DND-41 (cell line): ENCODE measurements around the gene ETS2.

Experiments
- ATAC-seq: fragments of 200-7000 bp; cut with Tn5 transposase; 3 replicates; pipeline ENCODE4 v1.9.1; 2021; ENCODE audit warnings: low read depth; ENCODE audit not compliant: insufficient read depth
- DNase-seq: peaks from one replicate; pipeline ENCODE4 v3.0.0-alpha.2; 2020
- H2AFZ ChIP-seq: 2 replicates; pipeline ENCODE4 v1.6.0; 2012; ENCODE audit warnings: low read depth, low read length
- H3K27ac ChIP-seq: 2 replicates; pipeline ENCODE4 v1.5.1; 2012; ENCODE audit warnings: low read length, inconsistent platforms
- H3K27me3 ChIP-seq: fragments of 200-600 bp; sonication (generic); 2 replicates; pipeline ENCODE4 v1.6.0; 2012; ENCODE audit warnings: low read length, mild to moderate bottlenecking, inconsistent platforms; ENCODE audit not compliant: insufficient read depth, poor library complexity
- H3K36me3 ChIP-seq: 2 replicates; pipeline ENCODE4 v1.5.1; 2012; ENCODE audit warnings: low read length, inconsistent platforms; ENCODE audit not compliant: insufficient read depth
- H3K4me1 ChIP-seq: 2 replicates; pipeline ENCODE4 v1.5.1; 2012; ENCODE audit warnings: mild to moderate bottlenecking, low read length; ENCODE audit not compliant: insufficient read depth
- H3K4me2 ChIP-seq: 2 replicates; pipeline ENCODE4 v1.6.0; 2012; ENCODE audit warnings: mild to moderate bottlenecking, moderate library complexity, low read length, inconsistent platforms; ENCODE audit not compliant: insufficient read depth
- H3K4me3 ChIP-seq, 2 experiments: fragments of 200-600 bp in 1 of 2; shearing (Covaris generic) in 1 of 2; 2 replicates each; pipeline ENCODE4 v1.5.1; 2012 to 2016; ENCODE audit warnings: inconsistent platforms in 2 of 2, low read length in 2 of 2, mild to moderate bottlenecking in 2 of 2, low read depth in 1 of 2, moderate library complexity in 1 of 2
- H3K79me2 ChIP-seq: 2 replicates; pipeline ENCODE4 v1.6.0; 2012; ENCODE audit warnings: low read length, inconsistent platforms; ENCODE audit not compliant: insufficient read depth
- H3K9ac ChIP-seq: 2 replicates; pipeline ENCODE4 v1.6.0; 2012; ENCODE audit warnings: low read depth, mild to moderate bottlenecking, inconsistent platforms, low read length, moderate library complexity
- H3K9me3 ChIP-seq: 2 replicates; pipeline ENCODE4 v1.5.1; 2012; ENCODE audit warnings: low read length, moderate library complexity, mild to moderate bottlenecking, inconsistent platforms; ENCODE audit not compliant: insufficient read depth, severe bottlenecking
- H4K20me1 ChIP-seq: 2 replicates; pipeline ENCODE4 v1.6.0; 2012; ENCODE audit warnings: low read length; ENCODE audit not compliant: insufficient read depth
- CTCF ChIP-seq: IDR thresholded peaks from 2 replicates; pipeline ENCODE4 v1.5.1; 2012; ENCODE audit warnings: borderline replicate concordance, low read length, moderate library complexity, mild to moderate bottlenecking; ENCODE audit not compliant: poor library complexity, severe bottlenecking; ENCODE audit errors: extremely low read depth
- EZH2 ChIP-seq: IDR thresholded peaks from 3 replicates; pipeline ENCODE4 v1.6.1; 2012; ENCODE audit warnings: borderline replicate concordance, low read depth, mild to moderate bottlenecking, moderate library complexity, low read length, inconsistent platforms; ENCODE audit not compliant: severe bottlenecking

The ETS2 gene

GRCh38 chr21:38761531-38761930, 44.2 kb upstream of the ETS2 start:
- Histone ChIP-seq H3K4me1 (peaks cover 2% of the 10 kb centered on the region; the same call in 1 of the 2 replicates), H3K27ac (no peak overlapping the region), H2AFZ (peak overlapping the region; percentile 37; the same call in 1 of the 2 replicates), H3K36me3 (no peaks in the 10 kb centered on the region; the same call in 1 of the 2 replicates), H3K4me3 (no peak overlapping the region), H3K27me3 (no peaks in the 10 kb centered on the region), H3K9me3 (peaks cover 4% of the 10 kb centered on the region), H4K20me1 (no peaks in the 10 kb centered on the region), H3K79me2 (no peaks in the 10 kb centered on the region), H3K9ac (no peak overlapping the region), H3K4me2 (no peak overlapping the region)
- DNase-seq (no peak), ATAC-seq (no peak)
- TF ChIP-seq EZH2 (no peak), CTCF (no peak)

DNA sequence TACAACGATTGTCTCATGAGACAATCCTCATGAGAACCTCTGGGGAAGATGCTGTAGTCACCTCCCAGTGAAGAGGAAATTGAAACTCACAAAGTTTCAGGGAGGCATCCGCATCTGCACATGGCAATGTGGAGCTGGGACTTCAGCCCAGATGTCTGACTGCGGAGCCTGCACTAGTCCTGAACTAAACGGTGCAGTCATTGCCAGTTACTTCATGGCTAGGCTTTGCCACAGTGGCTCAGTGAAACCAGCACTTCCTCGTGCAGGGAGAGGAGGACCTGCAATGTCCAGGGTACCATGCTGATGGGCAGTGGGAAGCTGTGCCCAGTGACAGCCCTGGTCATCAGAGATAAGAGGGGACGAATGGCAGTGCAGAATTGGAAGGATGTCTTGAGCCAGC, 40.7 kb upstream of the ETS2 start:
- no peak for DNase-seq
- no peaks in the 10 kb centered on the region for H3K27me3 ChIP-seq
- H3K4me1 ChIP-seq, result peaks cover 24% of the 10 kb centered on the region
- H3K4me2 ChIP-seq, result no peak overlapping the region
- TF ChIP-seq CTCF (no peak), EZH2 (no peak)
- H3K27ac ChIP-seq, result no peak overlapping the region
- H3K79me2 ChIP-seq, result no peaks in the 10 kb centered on the region
- H2AFZ ChIP-seq, result no peak overlapping the region
- H3K4me3 ChIP-seq, result no peak overlapping the region
- H4K20me1 ChIP-seq, result no peaks in the 10 kb centered on the region
- no peak overlapping the region for H3K9ac ChIP-seq
- H3K9me3 ChIP-seq, result peaks cover 4% of the 10 kb centered on the region
- ATAC-seq, result no peak
- H3K36me3 ChIP-seq, result no peaks in the 10 kb centered on the region; the same call in 1 of the 2 replicates

GRCh38 chr21:38766987-38767722, 38.6 kb upstream of the ETS2 start:
- no peaks in the 10 kb centered on the region; the same call in 1 of the 2 replicates for H3K36me3 ChIP-seq
- ATAC-seq (peak; percentile 90), DNase-seq (peak; percentile 81)
- H3K79me2 ChIP-seq, result no peaks in the 10 kb centered on the region
- H3K4me3 ChIP-seq, result peak overlapping the region; percentile 15 to 46; a peak in 3 of 4 replicates
- H2AFZ ChIP-seq, result peak overlapping the region; percentile 62
- TF ChIP-seq EZH2 (no peak), CTCF (no peak)
- no peaks in the 10 kb centered on the region for H3K27me3 ChIP-seq
- H3K9me3 ChIP-seq, result peaks cover 4% of the 10 kb centered on the region
- no peaks in the 10 kb centered on the region for H4K20me1 ChIP-seq
- peaks cover 24% of the 10 kb centered on the region for H3K4me1 ChIP-seq
- H3K9ac ChIP-seq, result peak overlapping the region; percentile 55
- H3K4me2 ChIP-seq, result peak overlapping the region; percentile 61
- H3K27ac ChIP-seq, result peak overlapping the region; percentile 76
